HL-60/S4 (cell line): ENCODE results near the gene DCUN1D4.

Source experiments
- in situ Hi-C: fragments of 300-500 bp; cut with MboI; formaldehyde crosslinking; loops from 2 replicates; pipeline ENCODE4 v1.14.3; 2022; ENCODE audit warnings: low sequenced_read_pairs

DCUN1D4 gene

DNA sequence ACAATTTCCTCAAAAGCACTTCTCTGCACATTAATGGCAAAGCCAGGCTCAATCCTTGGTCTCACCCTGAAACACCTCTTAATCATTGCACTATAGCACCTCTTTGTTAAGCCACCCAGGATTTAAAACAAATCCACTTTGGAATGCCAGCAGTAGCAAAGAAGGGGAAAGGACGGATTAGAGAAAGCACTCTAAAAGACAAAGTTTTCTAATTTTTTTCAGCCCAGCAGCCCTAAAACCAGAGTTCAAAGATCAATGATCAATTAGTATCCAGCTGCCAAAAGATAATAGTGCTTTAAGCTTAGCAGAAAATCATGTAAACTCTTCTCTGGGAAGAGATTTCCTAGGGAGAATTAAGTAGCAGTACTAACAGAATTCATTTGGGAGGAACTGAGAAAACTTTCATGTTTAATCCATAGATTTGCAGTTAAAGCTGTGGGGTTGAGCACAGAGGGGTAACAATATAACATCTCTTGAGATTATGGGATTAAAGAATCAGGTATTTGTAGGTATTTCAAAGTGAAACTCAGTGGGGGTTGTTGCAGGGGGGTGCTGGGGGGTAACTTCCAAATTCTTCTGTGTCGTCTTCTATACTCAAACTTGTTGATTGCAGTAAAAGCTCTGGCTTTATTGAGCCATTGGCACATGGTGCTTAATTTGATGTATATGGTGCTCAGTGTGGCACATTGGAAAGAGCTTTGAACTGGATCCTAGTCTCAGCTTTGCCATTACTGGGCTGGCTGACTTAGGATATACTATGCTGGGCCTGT is 115.4 kb downstream of the DCUN1D4 start:
- in situ Hi-C loops = no loop called here

DNA sequence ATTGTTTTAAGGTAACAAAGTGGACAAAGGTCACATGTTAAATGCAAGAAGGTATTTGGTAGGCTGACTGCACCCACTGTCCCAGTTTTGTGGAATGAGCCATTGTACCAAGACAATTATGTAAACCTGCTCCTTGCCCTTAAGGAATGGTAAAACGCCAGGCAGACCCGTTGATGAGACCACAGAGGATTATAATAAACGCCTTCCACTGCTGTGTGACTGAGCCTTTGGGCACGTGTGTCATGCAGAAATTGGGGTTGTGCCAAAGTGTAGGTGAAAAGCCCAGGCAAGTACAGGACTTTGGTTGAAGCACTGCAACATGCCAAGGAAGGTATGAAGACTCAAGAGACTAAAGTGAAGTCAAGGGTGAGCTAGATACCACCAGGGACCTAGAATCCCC is 117.5 kb downstream of the DCUN1D4 start:
- in situ Hi-C loops = no loop called here

DNA sequence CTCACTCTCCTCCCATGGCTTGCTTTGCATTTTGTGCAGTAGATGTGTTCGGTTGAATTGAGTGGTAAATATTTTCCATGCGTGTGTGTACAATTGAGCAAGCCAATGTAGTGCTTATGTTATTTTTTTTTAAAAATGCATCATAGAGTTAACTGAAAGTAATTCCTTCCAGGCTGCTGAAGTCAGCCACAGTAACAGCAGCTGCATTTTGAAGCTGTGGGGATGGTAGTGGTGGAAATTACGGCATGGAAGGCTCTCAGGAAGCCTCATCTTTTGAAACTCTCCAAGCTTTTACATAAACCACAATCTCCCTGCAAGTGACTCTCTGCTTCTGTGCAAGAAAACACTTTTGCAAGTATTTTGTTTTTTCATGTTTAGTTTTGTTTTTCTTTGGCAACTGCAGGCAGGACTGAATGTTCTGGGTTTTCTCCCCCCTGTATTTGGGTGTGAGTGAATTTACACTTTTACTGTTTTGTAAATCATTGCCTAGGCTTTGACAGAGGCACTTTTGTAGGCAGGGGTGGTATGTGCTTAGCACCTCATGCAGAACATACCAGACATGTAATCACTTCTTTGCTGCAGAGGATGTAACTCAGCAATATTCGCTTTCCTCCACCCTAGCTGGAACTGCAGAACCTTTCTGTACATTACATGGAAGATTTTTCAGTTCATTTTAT is 121.0 kb downstream of the DCUN1D4 start:
- in situ Hi-C loops = no loop called here

DNA sequence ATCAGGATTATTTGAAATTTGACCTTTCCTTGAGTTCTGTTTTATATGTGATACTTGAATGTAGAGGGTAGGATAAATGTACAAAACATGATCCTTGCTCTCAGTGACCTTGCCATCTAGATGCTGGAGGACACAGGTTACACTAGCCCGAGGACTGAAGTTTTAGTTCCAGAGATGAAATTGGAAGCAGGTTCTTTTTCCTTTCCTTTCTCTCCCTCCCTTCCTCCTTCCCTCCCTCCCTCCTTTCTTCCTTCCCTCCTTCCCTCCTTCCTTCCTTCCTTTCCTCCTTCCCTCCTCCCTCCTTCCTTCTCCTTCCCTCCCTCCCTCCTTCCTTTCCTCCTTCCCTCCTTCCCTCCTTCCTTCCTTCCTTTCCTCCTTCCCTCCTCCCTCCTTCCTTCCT is 122.9 kb downstream of the DCUN1D4 start:
- in situ Hi-C loops = no loop called here
